Measurements from ENCODE around the gene GPATCH3.

The GPATCH3 gene

DNA sequence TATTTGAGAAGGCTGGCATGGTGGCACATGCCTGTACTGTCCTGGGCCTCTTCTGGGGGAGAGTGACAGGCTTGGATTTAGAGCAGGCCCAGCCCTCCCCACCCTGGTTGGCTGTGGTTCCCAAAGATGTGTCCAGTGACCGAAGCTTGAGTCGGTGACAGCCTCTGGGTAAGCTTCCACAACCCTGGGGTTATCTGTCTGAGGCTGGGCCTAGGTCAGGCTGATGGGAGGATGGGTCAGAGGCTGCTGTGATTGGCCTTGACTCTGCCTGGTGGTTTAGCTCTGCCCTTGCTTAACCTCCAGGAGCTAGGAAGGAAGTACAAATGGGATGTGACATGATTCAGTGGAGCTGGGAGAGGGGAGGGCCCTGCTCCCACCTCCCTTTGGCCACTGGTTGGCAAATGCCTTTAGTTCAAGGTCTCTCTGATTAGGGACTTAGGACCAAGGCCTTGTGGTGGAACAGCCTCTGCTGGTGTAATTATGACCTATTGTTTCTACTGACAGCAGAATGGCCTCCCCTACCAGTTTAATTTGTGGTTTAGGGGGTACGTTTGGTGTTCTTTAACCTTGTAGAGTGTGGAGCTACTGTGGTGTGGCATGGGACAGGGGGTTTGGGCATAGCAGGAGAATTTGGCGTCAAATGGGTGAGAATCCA lies 37.9 kb upstream of the GPATCH3 start:
- no peaks in the 10 kb centered on the region for H3K9me3 ChIP-seq
- H3K4me3 ChIP-seq (ENCODE audit: low read depth in 1 of 2, low read length in 1 of 2): no peak overlapping the region
- no peak overlapping the region for H3K27ac ChIP-seq
- no peaks in the 10 kb centered on the region for H3K27me3 ChIP-seq
- no peaks in the 10 kb centered on the region for H3K4me1 ChIP-seq (ENCODE audit: control insufficient read depth in 1 of 2, insufficient read depth in 1 of 2, low read depth in 1 of 2, low read length in 1 of 2)
- H3K36me3 ChIP-seq: peaks cover 34% of the 10 kb centered on the region
- no peak for TF ChIP-seq CTCF (IDR thresholded peaks at IDR 0.05)

DNA sequence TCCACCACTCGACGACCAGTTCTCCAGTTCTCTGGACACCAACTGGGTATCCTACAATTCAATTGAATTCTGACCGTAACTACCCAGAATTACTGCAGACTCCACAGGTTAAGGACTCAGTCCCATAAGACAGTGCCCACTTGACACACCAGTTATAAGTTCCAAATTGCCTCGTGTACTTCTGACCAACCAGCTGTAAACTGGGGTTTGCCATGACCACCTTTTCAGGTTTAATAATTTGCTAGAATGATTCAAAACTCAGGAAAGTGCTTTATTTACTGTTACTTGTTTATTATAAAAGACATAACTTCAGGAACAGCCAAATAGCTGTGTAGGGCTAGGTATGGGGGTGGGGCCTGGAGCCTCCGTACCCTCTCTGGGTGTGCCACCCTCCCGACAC lies 36.6 kb upstream of the GPATCH3 start:
- Histone ChIP-seq H3K36me3 (peaks cover 21% of the 10 kb centered on the region), H3K4me3 (ENCODE audit: low read depth in 1 of 2, low read length in 1 of 2) (no peak overlapping the region)
- no peak for TF ChIP-seq CTCF (IDR thresholded peaks at IDR 0.05)

GRCh38 chr1:26932531-26932930 lies 32.3 kb upstream of the GPATCH3 start:
- Histone ChIP-seq H3K4me1 (ENCODE audit: control insufficient read depth in 1 of 2, insufficient read depth in 1 of 2, low read depth in 1 of 2, low read length in 1 of 2) (no peaks in the 10 kb centered on the region), H3K4me3 (ENCODE audit: low read depth in 1 of 2, low read length in 1 of 2) (no peak overlapping the region), H3K27me3 (no peaks in the 10 kb centered on the region), H3K9me3 (no peaks in the 10 kb centered on the region), H3K27ac (no peak overlapping the region), H3K36me3 (peaks cover 21% of the 10 kb centered on the region)
- TF ChIP-seq CTCF (IDR thresholded peaks at IDR 0.05): no peak

More for the DNA sequence above, 36.6 kb upstream of the GPATCH3 start:
- H3K9me3 ChIP-seq: no peaks in the 10 kb centered on the region
- no peak overlapping the region for H3K27ac ChIP-seq
- no peaks in the 10 kb centered on the region for H3K4me1 ChIP-seq (ENCODE audit: control insufficient read depth in 1 of 2, insufficient read depth in 1 of 2, low read depth in 1 of 2, low read length in 1 of 2)
- no peaks in the 10 kb centered on the region for H3K27me3 ChIP-seq

GRCh38 chr1:26923711-26924110 lies 23.4 kb upstream of the GPATCH3 start:
- Histone ChIP-seq H3K4me1 (ENCODE audit: control insufficient read depth in 1 of 2, insufficient read depth in 1 of 2, low read depth in 1 of 2, low read length in 1 of 2) (peaks cover 13 to 16% of the 10 kb centered on the region in 2 experiments), H3K27me3 (no peaks in the 10 kb centered on the region), H3K4me3 (ENCODE audit: low read depth in 1 of 2, low read length in 1 of 2) (no peak overlapping the region), H3K27ac (no peak overlapping the region), H3K9me3 (no peaks in the 10 kb centered on the region), H3K36me3 (peaks cover 20% of the 10 kb centered on the region)
- TF ChIP-seq CTCF (IDR thresholded peaks at IDR 0.05): no peak

GRCh38 chr1:26922901-26923300 lies 22.6 kb upstream of the GPATCH3 start:
- Histone ChIP-seq H3K4me1 (ENCODE audit: control insufficient read depth in 1 of 2, insufficient read depth in 1 of 2, low read depth in 1 of 2, low read length in 1 of 2) (peaks cover 13 to 16% of the 10 kb centered on the region in 2 experiments), H3K4me3 (ENCODE audit: low read depth in 1 of 2, low read length in 1 of 2) (no peak overlapping the region), H3K36me3 (peaks cover 17% of the 10 kb centered on the region), H3K27ac (no peak overlapping the region), H3K9me3 (no peaks in the 10 kb centered on the region), H3K27me3 (no peaks in the 10 kb centered on the region)
- no peak for TF ChIP-seq CTCF (IDR thresholded peaks at IDR 0.05)

GRCh38 chr1:26922431-26922729 lies 22.1 kb upstream of the GPATCH3 start:
- Histone ChIP-seq H3K9me3 (no peaks in the 10 kb centered on the region), H3K4me3 (ENCODE audit: low read depth in 1 of 2, low read length in 1 of 2) (peak overlapping the region; percentile 94 to 98), H3K4me1 (ENCODE audit: control insufficient read depth in 1 of 2, insufficient read depth in 1 of 2, low read depth in 1 of 2, low read length in 1 of 2) (peaks cover 13 to 16% of the 10 kb centered on the region in 2 experiments), H3K27me3 (no peaks in the 10 kb centered on the region), H3K27ac (no peak overlapping the region), H3K36me3 (peaks cover 13% of the 10 kb centered on the region)
- TF ChIP-seq CTCF (IDR thresholded peaks at IDR 0.05): no peak

Data from neutrophil (primary cell).